MM.1S (cell line): ENCODE measurements around the gene MUC5B.

Experiments
- EZH2 ChIP-seq: fragments of 300-600 bp; sonication (generic); optimal IDR thresholded peaks from 2 replicates; pipeline ENCODE3; 2017; ENCODE audit warnings: low read depth, mild to moderate bottlenecking, antibody characterized with exemption, low read length, mixed read lengths
- EZH2phosphoT487 ChIP-seq: fragments of 300-600 bp; sonication (generic); IDR thresholded peaks from 2 replicates; pipeline ENCODE4 v1.6.1; 2018; ENCODE audit warnings: antibody characterized with exemption, low read length
- TF ChIP-seq, protein P1 (sequence below): fragments of 300-600 bp; sonication (generic); IDR thresholded peaks from 2 replicates; pipeline ENCODE4 v1.5.1; 2016; ENCODE audit warnings: antibody characterized with exemption, low read length, mixed read lengths

DNA sequence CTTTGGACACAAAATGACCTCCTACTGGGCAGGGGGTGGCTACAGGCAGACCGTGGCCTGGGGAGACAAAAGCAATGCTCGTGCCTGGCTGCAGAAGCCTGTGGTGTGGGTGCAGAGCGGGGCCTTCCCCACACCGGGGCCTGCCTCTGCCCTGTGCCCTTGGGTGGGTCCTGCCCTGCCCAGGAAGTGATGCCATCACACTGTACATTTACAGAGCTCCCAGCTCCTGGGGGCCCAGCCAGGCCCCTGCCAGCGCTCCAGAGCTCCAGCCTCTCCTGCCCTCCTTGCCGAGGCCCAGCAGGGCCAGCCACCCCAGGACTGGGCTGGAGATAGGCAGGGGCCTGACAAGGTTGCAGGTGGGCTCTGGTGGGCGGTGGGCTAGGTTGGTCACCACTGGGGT lies 40.1 kb downstream of the MUC5B start:
- TF ChIP-seq, protein P1, sequence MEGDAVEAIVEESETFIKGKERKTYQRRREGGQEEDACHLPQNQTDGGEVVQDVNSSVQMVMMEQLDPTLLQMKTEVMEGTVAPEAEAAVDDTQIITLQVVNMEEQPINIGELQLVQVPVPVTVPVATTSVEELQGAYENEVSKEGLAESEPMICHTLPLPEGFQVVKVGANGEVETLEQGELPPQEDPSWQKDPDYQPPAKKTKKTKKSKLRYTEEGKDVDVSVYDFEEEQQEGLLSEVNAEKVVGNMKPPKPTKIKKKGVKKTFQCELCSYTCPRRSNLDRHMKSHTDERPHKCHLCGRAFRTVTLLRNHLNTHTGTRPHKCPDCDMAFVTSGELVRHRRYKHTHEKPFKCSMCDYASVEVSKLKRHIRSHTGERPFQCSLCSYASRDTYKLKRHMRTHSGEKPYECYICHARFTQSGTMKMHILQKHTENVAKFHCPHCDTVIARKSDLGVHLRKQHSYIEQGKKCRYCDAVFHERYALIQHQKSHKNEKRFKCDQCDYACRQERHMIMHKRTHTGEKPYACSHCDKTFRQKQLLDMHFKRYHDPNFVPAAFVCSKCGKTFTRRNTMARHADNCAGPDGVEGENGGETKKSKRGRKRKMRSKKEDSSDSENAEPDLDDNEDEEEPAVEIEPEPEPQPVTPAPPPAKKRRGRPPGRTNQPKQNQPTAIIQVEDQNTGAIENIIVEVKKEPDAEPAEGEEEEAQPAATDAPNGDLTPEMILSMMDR, result no peak
- TF ChIP-seq EZH2phosphoT487, result no peak
- no peak for TF ChIP-seq EZH2
